Measurements from ENCODE around the gene NDFIP1.
"Not testable (repeated sequence)": the region's sequence is repeated elsewhere in the genome, so short reads cannot be mapped to it uniquely, and the experiment has no call there.

NDFIP1 gene

DNA sequence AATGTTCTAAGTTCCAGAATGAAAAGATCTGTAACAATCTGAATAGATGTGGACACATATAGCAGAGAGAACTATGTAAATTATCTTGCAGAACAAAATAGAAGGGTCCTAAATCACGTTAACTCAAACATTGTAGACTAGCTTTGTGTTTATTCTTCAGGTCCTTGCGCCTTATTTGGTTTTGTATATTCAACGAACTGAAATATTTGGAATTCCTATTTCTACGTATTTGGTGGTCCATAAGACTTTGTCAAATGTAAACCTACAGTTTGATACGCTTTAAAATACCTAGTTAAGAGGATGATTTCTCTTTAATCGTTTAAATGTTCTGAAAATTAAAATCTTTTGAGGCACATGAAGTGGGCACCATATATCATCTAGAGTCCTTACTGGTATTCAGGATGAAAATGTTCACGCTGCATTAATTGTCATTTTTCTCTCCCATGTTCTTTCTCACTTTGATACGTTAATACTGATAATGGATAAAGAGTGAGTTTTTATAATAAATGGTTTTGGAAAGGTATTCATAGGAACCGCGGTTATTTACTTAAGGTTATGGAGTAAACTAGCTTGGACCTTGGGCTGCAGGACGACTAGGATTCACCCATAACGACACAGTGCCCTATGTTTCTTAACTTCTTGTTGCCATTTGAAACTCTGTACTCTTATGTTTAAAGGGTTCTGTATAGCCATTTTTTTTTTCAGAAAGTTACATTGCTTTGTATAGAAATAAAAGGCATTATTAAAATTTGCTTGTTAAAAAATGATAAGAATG, 45.3 kb downstream of the NDFIP1 start:
- no peak for DNase-seq (ENCODE audit: low read depth, low spot score)

DNA sequence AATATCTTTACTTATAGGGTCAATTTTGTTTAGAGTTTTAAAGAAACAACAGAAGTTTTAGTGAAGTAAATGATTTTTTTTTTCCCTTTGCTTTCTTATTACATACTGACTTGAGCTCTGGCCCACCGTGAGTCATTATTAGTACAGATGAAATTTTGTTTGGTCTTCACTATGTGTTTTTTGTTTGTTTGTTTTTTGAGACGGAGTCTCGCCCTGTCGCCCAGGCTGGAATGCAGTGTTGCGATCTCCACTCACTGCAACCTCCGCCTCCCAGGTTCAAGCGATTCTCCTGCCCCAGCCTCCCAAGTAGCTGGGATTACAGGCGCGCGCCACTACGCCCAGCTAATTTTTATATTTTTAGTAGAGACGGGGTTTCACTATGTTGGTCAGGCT, 45.9 kb downstream of the NDFIP1 start:
- DNase-seq (ENCODE audit: low read depth, low spot score), result not testable (repeated sequence)

DNA sequence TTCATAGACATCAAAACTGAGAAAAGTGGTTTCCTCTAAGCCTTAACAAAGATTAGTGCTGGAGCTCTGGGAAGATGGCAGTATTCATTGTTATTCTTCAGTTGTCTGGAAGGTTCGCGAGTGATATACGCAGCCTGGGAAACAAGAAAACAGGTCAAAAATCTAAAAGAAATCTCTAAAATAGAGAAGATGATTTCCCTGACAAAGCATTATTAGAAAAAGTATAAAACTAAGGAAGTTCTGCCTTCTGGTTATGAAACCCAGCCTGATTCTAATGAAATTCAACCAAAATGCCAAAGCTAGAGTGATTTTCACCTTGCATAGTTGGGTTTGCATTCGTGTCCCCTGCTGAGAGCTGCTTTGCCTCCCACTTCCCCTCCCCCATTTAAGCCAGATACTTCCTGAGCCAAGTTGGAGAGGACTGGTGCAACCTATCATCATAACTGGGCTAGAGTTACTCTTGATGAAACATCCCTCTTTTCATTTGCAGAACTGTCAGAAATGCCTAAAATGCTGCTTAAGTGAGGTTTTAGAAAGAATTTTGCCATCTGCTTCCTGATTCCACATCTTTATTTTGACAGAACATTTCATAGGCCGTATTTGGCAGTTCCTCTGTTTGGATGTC, 48.4 kb downstream of the NDFIP1 start:
- DNase-seq (ENCODE audit: low read depth, low spot score), result no peak

DNA sequence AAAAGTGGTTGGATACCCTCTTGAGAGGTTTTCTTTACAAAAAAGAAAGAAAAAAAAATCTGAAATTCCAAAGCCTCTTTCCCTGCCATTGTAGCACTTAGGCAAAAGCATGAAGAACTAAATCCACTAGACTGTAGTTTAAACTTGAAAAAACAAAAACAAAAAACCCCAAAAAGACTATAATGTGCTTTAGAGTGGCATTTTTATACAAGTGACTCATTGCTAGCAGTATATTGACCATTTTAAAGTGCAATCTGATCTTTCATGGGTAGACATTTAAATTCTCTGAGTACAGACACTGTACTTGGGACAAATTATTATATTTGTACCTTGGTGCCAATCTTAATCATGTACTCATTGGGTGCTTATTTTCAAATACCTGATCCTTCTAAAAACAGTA, 50.8 kb downstream of the NDFIP1 start:
- no peak for DNase-seq (ENCODE audit: low read depth, low spot score)

DNA sequence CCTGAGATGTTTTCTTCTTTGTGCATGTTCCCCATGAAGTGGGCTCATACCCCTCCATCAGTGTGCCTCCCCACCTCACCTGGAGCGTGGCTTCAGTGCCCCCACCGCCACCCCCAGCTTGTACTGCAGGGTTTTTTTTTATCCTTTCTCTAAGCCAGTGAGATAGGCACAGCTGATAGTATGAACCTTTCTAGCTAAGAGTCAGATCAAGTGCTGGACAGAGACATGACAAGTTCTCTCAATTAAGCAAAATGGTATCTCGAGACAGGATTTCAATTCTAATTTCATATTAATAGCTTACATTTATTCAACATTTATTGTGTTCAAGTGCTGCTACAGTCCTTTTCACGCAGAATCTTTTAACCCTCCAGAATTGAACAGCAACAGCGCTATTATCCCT, 55.7 kb downstream of the NDFIP1 start:
- no peak for DNase-seq (ENCODE audit: low read depth, low spot score)

DNA sequence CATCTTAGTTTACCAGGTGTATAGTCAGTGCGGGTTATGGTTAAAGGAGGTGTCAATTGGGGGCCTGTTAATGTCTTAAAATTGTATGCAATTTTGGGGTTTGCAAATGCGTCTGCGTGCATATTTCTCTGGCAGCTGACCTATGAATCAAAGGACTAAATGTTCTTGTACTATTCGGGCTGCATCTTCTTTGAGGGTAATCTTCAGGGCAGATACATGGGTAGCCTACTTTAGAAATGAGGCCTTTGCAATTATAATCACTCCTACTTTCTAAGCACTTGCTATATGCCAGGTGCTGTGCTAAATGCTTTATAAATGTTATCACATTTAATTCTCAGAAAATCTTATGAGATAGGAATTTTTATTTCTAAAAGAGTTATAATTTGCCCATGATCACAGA, 58.2 kb downstream of the NDFIP1 start:
- no peak for DNase-seq (ENCODE audit: low read depth, low spot score)

DNA sequence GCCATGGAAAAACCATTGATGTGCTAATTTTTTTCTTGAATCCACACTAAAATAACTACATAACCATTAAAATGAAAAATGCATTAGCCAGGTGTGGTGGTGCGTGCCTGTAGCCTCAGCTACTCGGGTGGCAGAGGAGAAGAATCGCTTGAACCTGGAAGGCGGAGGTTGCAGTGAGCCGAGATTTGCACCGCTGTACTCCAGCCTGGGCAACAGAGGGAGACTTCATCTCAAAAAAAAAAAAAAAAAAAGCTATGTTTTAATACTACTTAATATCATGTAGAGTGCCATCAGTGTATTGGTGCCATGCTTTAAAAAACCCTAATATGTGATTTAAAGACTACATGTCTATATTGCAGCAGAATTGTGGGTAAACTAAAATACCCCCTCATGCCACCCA, 58.9 kb downstream of the NDFIP1 start:
- no peak for DNase-seq (ENCODE audit: low read depth, low spot score)

GRCh38 chr5:142168365-142168764, 59.8 kb downstream of the NDFIP1 start:
- no peak for DNase-seq (ENCODE audit: low read depth, low spot score)

GRCh38 chr5:142170254-142170953, 61.8 kb downstream of the NDFIP1 start:
- DNase-seq (ENCODE audit: low read depth, low spot score), result no peak

- DNase-seq (ENCODE audit: low read depth, low spot score), result no peak
These were observed 62.7 kb downstream of the NDFIP1 start for GRCh38 chr5:142171270-142171669.

DNA sequence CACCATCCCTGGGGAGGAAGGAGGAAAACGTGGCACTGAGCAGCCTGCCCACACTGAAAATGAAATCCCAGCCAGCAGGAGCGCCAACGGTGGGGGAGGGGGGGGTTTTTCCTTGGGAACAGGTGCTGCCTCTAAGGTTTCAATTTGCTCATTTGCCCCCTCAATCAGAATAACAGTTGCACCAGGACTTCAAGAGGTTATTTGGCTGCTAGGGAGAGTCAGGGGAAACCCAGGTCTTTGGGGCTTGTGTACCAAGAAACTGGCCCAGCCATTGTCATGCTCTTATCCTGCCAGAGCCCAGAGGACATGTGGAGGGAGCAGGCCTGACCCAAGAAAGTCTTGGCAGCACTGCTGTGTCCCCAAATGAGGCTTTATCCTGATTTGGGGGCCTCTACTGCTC, 66.5 kb downstream of the NDFIP1 start:
- DNase-seq (ENCODE audit: low read depth, low spot score), result no peak

DNA sequence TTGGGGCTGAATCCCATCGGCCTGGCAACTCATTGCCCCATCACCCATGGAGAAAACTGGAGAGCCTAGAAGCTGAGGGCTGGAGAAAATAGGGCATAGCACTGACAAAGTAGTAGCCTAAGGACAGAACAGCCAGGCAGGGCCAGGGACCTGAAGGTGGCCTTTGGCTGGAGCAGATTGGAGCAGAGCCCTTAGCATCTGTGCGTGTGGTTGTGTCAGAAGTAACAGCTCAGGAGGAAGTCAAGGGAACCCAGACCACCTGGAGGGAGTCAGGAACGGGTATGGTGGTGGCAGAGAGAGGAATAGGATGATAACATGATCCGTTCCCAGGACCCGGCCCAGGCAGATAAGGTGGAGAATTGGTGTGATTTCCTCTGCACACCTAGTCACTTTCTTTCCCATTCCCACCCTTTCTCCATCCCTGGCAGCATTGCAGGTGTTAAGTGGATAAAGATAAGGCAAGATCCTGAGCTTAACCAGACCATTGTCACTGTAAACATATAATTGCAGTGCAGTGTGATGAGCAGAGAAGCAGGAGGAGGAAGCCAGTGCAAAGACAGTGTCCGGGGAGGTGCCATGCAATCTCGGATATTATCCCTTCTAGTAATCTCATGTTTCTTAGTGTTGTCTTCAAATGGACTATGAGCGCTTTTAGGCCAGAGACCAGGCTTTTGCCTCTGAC, 67.0 kb downstream of the NDFIP1 start:
- DNase-seq (ENCODE audit: low read depth, low spot score), result no peak

GRCh38 chr5:142176255-142176654, 67.7 kb downstream of the NDFIP1 start:
- DNase-seq (ENCODE audit: low read depth, low spot score), result no peak

DNA sequence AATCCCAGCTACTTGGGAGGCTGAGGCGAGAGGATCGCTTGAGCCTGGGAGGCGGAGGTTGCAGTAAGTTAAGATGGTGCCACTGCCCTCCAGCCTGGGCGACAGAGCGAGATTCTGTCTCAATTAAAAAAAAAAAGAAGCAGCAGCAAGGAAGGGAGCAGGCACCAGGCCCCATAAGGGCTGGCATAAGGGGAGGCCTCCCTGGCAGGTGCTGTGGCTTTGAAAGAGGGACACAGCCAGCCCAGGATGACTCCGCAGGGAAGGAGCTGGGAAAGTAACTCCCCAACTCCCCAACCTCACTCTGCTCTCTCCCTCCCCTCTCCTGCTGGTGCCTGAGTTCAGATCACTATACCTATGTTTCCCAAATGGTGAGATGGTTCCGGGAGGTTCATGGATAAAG, 70.1 kb downstream of the NDFIP1 start:
- no peak for DNase-seq (ENCODE audit: low read depth, low spot score)

GRCh38 chr5:142179776-142180387, 71.3 kb downstream of the NDFIP1 start:
- no peak for DNase-seq (ENCODE audit: low read depth, low spot score)

GRCh38 chr5:142181096-142181495, 72.5 kb downstream of the NDFIP1 start:
- DNase-seq (ENCODE audit: low read depth, low spot score), result no peak

GRCh38 chr5:142181547-142182163, 73.1 kb downstream of the NDFIP1 start:
- no peak for DNase-seq (ENCODE audit: low read depth, low spot score)

DNA sequence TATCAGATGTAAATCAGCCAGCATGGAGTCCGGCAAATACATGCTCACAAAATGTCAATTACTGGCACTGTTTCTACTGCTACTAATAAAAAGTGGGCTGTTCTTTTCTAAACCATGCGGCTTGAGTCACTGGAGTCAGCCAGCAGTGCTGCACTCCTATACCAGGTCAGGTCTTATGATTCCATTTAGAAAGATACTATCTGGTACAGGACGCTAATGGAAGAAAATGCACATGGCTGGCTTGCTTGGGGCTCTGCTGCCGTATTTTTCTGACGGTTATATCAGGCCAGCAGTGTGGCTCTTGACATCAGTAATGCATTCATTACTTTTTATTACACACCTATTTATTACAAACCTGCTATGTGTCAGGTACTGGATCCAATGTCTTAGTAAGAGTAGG, 74.3 kb downstream of the NDFIP1 start:
- no peak for DNase-seq (ENCODE audit: low read depth, low spot score)

DNA sequence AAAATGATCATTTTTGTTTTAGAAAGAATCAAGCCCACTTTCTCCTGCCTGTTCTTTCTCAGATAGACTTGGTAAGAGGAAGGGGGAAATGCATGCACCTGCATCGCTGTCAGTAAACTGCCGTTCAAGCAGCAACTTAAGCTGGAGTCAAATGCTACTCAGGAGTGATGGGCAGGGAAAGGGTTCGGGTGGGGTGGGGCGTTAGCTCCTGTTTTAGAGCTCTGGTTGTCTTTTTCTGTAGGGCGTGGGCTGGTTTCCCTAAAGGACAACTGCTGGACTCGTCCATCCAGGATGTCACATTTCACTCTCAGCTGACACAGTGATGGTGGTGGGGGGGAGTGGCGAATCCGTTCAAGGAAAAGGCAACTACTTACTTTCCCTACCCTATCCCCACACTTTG, 75.0 kb downstream of the NDFIP1 start:
- DNase-seq (ENCODE audit: low read depth, low spot score), result no peak

DNA sequence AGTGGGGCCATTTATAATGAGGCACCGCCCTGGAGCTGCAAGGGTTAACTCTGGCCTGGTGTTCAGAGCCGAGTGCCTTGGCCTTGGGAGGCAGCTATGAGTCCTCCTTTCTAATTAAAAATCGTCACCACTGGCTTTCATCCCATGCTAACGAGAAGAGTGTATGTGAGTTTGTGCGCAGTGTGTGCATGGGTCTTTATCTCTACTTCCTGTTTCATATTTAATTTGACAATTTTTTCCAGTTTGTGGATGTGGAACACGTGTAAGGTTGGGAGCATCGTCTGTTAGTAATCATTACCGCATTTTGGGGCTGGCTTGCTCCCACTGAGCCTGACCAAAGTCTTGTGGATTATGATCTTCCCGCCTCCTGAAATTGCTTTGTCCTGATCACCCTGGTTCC, 76.4 kb downstream of the NDFIP1 start:
- no peak for DNase-seq (ENCODE audit: low read depth, low spot score)

DNA sequence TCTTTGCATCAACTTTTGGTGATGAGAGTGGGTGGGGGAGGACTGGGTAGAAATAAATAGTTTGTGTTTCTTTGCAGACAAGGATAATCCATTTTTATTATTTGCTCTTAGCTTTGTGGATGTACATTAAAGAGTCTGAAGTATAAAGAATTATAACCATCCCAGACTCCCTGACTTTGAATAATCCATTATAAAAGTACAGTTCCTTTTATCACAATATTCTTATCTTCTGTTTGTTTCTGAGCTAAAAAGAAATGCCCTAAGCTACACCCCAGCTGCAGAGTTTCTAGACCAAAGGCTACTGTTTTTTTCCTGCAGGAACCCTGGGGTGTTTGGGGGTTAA, 77.9 kb downstream of the NDFIP1 start:
- no peak for DNase-seq (ENCODE audit: low read depth, low spot score)
